Ovary (tissue), 9 donors: Measurements from ENCODE around the gene ASAP2. TPM values are rescaled to one million over a fixed set of nuclear protein-coding genes. Genes with fewer than 3 reads are reported as not detected.
A peak's percentile ranks its signal among the peaks of the same experiment; 100 is the strongest.

Source experiments
- DNase-seq, 5 donors: peaks; one replicate each; pipeline ENCODE4 v3.0.0-alpha.2; 2019 to 2020
- H3K27ac ChIP-seq, 2 donors: fragments of 200-600 bp; one replicate each; pipeline versions ENCODE4 v1.5.1 to v1.8.0; 2019 to 2022
- H3K27me3 ChIP-seq: fragments of 200-600 bp; one replicate; pipeline ENCODE4 v1.8.0; 2022
- H3K36me3 ChIP-seq: fragments of 200-600 bp; sonication (generic); one replicate; pipeline ENCODE4 v1.5.1; 2019
- H3K4me1 ChIP-seq: one replicate; pipeline ENCODE4 v1.8.1; 2013; ENCODE audit warnings: mild to moderate bottlenecking, moderate library complexity; ENCODE audit not compliant: insufficient read depth
- H3K4me3 ChIP-seq: fragments of 200-600 bp; sonication (generic); one replicate; pipeline ENCODE4 v1.5.1; 2017
- H3K9me3 ChIP-seq, 2 donors: fragments of 200-600 bp in 1 of 2; sonication (generic) in 1 of 2; one replicate each; pipeline versions ENCODE4 v1.5.1 to v1.8.1; 2013 to 2019; ENCODE audit warnings: mild to moderate bottlenecking in 1 of 2, moderate library complexity in 1 of 2
- EP300 ChIP-seq: sonication (generic); formaldehyde crosslinking; IDR thresholded peaks from one replicate; pipeline ENCODE4 v1.6.1; 2017; ENCODE audit warnings: antibody characterized with exemption
- POLR2A ChIP-seq: fragments of 450-650 bp; IDR thresholded peaks from one replicate; pipeline ENCODE4 v1.6.1; 2017; ENCODE audit warnings: antibody characterized with exemption, mild to moderate bottlenecking, moderate library complexity
- WGBS, 3 donors: extraction: QIAGEN DNeasy Blood & Tissue Kit in 1 of 3; methylation state at CpG; one replicate each; pipeline versions ENCODE4 v1.1.5 to v1.1.7; 2013 to 2017; 5-methylcytosine and 5-hydroxymethylcytosine counted together
- intact Hi-C, 4 donors: fragments of 100-400 bp; cut with DNase I; formaldehyde crosslinking; loops; one replicate each; pipeline versions ENCODE4 v1.11.0 to v1.15.1; 2022 to 2023
- polyA plus RNA-seq, 2 donors: library from polyadenylated mRNA; stranded (reverse); fragments of 200-250 nt in 1 of 2; fragments of 350-450 nt in 1 of 2; fragmentation: Illumina TruSeq in 1 of 2; extraction: RNeasy Lipid Tissue Mini Kit (QIAGEN cat#74804) in 1 of 2; gene quantifications; one replicate each; pipeline ENCODE4 v1.2.3, GENCODE V29; 2013 to 2014
- total RNA-seq, 7 donors: library from RNA; depleted of rRNA in 2 of 7; stranded (reverse); fragments of >200 nt in 2 of 7; fragmentation: NEBNext Ultra II Directional in 3 of 7; extraction: Animal tissue kit (Norgen Biotek cat#: 25700) in 3 of 7; gene quantifications; one replicate each; pipeline versions ENCODE4 v1.1.0 to v1.2.4, GENCODE V29; 2016 to 2023
- TF ChIP-seq, protein P1 (sequence below), 3 donors: fragments of 450-650 bp in 2 of 3; fragments of 200-600 bp in 1 of 3; IDR thresholded peaks; one replicate each; pipeline versions ENCODE4 v1.5.1 to v1.8.0; 2016 to 2022; ENCODE audit warnings: antibody characterized with exemption in 3 of 3, mild to moderate bottlenecking in 1 of 3
- donor health status: DM: no; HTN: no; CAD: no; lungs with moderate emphysema.
- donor health status: DM: no; HTN: no; CAD: no.
- donor health status: Bipolar disorder and iron deficiency.
- donor health status: DM: yes; HTN: yes; CAD: no.
- donor health status: DM: no; HTN: no; CAD: no.
- donor health status: DM: yes; HTN: yes; CAD: no.

The ASAP2 gene
- total and polyA plus RNA-seq, 9 donors, result 10.3 to 22.7 (median 15.5) TPM

DNA sequence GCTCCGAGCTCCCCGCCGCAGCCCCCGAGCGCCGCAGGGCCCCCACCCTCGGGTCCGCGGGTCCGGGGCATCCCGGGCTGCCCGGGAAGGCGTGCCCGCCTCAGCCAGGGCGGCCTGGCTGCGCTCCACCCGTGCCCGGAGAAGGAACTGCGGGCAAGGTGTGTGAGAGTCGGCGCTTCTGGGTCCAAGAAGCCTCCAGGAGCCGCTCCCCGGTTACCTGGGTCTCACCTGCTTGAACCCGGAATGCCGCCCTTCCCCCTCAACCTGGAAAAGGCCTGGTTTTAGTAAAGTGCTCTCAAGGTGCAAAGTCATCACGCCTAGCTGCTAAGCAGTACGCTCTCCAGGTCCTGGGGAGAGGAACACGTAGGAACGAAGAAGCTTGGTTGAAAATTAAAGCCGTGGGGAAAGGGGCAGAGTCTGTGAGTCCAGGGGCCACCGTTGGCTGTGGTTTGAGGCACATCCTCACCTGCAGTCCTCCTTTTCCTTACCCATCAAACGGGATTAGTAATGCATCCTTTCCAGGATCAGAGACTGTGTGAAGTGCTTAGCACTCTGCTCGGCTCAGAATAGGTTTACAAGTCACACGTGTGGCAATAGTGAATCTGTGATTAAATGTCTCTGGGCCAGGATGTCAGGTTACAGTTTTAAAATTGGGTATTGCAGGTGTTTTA, 1.2 kb downstream of the ASAP2 start:
- TF ChIP-seq EP300 (no peak), POLR2A (no peak)
- TF ChIP-seq, protein P1, sequence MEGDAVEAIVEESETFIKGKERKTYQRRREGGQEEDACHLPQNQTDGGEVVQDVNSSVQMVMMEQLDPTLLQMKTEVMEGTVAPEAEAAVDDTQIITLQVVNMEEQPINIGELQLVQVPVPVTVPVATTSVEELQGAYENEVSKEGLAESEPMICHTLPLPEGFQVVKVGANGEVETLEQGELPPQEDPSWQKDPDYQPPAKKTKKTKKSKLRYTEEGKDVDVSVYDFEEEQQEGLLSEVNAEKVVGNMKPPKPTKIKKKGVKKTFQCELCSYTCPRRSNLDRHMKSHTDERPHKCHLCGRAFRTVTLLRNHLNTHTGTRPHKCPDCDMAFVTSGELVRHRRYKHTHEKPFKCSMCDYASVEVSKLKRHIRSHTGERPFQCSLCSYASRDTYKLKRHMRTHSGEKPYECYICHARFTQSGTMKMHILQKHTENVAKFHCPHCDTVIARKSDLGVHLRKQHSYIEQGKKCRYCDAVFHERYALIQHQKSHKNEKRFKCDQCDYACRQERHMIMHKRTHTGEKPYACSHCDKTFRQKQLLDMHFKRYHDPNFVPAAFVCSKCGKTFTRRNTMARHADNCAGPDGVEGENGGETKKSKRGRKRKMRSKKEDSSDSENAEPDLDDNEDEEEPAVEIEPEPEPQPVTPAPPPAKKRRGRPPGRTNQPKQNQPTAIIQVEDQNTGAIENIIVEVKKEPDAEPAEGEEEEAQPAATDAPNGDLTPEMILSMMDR (IDR thresholded peaks at IDR 0.05), result no peak
- H3K36me3 ChIP-seq, result no peaks in the 10 kb centered on the region
- intact Hi-C loops, result loop anchor here in 3 of 4 donors (5.0 to 10.0 kb wide), 3 partner anchors 63 to 125 kb away; no protein-coding TSS in a partner anchor

DNA sequence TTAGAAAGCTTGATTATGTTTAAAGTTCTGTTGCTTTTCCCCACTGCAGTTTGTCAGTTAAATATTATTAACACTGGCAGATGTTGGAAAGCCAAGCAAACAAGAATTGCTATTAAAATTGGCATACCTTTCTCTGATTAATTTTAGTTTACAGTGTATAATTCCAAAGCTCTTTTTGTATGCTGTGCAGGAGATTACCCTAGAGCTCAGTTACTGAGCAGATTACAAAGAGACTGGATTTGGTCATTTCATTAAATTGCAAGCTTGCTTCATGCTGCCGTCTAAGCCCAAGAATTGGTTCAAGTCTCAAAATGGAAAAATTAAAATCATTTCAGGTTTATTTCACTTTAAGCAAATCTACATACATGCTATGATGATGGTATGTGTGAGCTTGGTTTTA, 2.3 kb downstream of the ASAP2 start:
- DNase-seq, result no peak
- Histone ChIP-seq H3K27ac (no peak overlapping the region), H3K27me3 (no peaks in the 10 kb centered on the region), H3K36me3 (no peaks in the 10 kb centered on the region), H3K4me3 (no peak overlapping the region), H3K4me1 (no peaks in the 10 kb centered on the region), H3K9me3 (no peaks in the 10 kb centered on the region)
- intact Hi-C loops, result loop anchor here in 3 of 4 donors (5.0 to 10.0 kb wide), 3 partner anchors 64 to 123 kb away; no protein-coding TSS in a partner anchor
- 34 to 42% (median 37%) methylated on average over 1 of the region's 1 CpG for WGBS, 3 donors
- no peak for TF ChIP-seq EP300
- TF ChIP-seq, protein P1 (IDR thresholded peaks at IDR 0.05), result no peak
- no peak for TF ChIP-seq POLR2A

More for the DNA sequence above, 1.2 kb downstream of the ASAP2 start:
- Histone ChIP-seq H3K4me3 (peak overlapping the region; percentile 90), H3K27ac (peak overlapping the region; percentile 75 to 95), H3K9me3 (no peaks in the 10 kb centered on the region), H3K4me1 (no peaks in the 10 kb centered on the region), H3K27me3 (no peaks in the 10 kb centered on the region)
- WGBS, 3 donors, result 3 to 4% (median 4%) methylated on average over 27 to 34 of the region's 34 CpGs
- DNase-seq, result peak in 4 of 5 donors; percentile 34 to 53 (median 47)

DNA sequence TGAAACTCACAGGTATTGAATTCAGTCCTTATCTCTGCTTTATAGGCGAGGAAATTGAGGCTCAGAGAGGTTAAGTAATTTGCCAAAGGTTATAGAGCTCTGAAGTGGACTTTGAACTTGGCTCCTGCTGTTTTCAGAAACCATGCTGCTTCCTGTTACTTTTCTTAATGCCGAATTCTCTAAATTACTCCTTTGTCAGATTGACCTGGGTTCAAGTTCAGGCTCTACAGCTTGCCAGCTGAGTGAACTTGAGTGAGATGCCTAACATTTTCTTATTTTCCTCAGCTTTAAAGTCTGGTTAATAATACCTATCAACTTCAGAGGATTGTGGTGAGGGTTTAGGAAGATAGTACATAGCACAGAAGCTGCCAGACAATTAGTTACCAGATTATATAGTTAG, 3.4 kb downstream of the ASAP2 start:
- Histone ChIP-seq H3K36me3 (no peaks in the 10 kb centered on the region), H3K9me3 (no peaks in the 10 kb centered on the region), H3K4me3 (no peak overlapping the region), H3K4me1 (no peaks in the 10 kb centered on the region), H3K27ac (no peak overlapping the region), H3K27me3 (no peaks in the 10 kb centered on the region)
- TF ChIP-seq EP300 (no peak), POLR2A (no peak)
- TF ChIP-seq, protein P1 (IDR thresholded peaks at IDR 0.05), result no peak
- 60 to 71% (median 65%) methylated on average over 2 of the region's 2 CpGs for WGBS, 3 donors
- DNase-seq, result no peak
- intact Hi-C loops, result loop anchor here in 1 of 4 donors (10.0 kb wide), 1 partner anchor 115 kb away; no protein-coding TSS in a partner anchor

DNA sequence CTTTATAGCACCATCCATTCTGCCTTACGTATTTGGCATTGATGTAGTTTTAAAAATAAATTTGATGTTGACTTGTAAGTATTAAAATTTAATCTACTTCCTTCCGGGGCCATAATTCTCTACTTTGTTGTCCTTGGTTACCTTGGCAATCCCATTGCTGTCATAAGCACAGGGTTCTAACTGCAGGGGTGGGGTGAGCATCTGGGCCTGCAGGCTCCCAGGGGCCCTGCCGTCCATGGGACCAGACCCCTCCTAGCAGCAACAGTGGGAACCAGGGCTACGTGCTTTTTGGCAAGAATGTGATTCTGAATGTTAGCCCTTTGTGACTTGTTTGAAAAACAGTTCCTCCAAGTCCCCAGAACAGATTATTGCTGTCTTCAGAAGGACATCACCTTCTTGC, 4.9 kb downstream of the ASAP2 start:
- Histone ChIP-seq H3K4me3 (no peak overlapping the region), H3K4me1 (no peaks in the 10 kb centered on the region), H3K27ac (no peak overlapping the region), H3K27me3 (no peaks in the 10 kb centered on the region), H3K9me3 (no peaks in the 10 kb centered on the region), H3K36me3 (no peaks in the 10 kb centered on the region)
- intact Hi-C loops, result loop anchor here in 1 of 4 donors (10.0 kb wide), 1 partner anchor 113 kb away; no protein-coding TSS in a partner anchor
- no peak for TF ChIP-seq EP300
- no peak for TF ChIP-seq POLR2A
- TF ChIP-seq, protein P1 (IDR thresholded peaks at IDR 0.05), result no peak
- DNase-seq, result no peak
- WGBS, 3 donors, result 47 to 54% (median 50%) methylated on average over 4 of the region's 4 CpGs
